GM12872 (cell line): ENCODE results near the gene SMTN.

Source experiments
- CTCF ChIP-seq: IDR thresholded peaks from 3 replicates; pipeline ENCODE4 v1.5.1; 2011; ENCODE audit warnings: low read depth, mild to moderate bottlenecking, low read length, moderate library complexity; ENCODE audit not compliant: insufficient read depth

SMTN gene

GRCh38 chr22:31081963-31082605 is 966 bp downstream of the SMTN start:
- 0 out of 3 replicates have a peak, but pooled peaks have one; percentile 2 for TF ChIP-seq CTCF

GRCh38 chr22:31082606-31083376 is 1.7 kb downstream of the SMTN start:
- TF ChIP-seq CTCF, result peak; percentile 54

GRCh38 chr22:31083377-31083768 is 2.3 kb downstream of the SMTN start:
- no peak for TF ChIP-seq CTCF

- no peak for TF ChIP-seq CTCF
Observed at GRCh38 chr22:31083923-31084810, 3.0 kb downstream of the SMTN start.

GRCh38 chr22:31084811-31085492 is 3.8 kb downstream of the SMTN start:
- peak; percentile 82 for TF ChIP-seq CTCF

- TF ChIP-seq CTCF, result no peak
Observed at GRCh38 chr22:31085493-31085824, 4.3 kb downstream of the SMTN start.
